PC-3 (cell line): ENCODE data around the gene LIN52.

Experiments
- EZH2 ChIP-seq: fragments of 300-600 bp; sonication (generic); IDR thresholded peaks from one replicate; pipeline ENCODE4 v1.6.1; 2017; ENCODE audit warnings: antibody characterized with exemption, mild to moderate bottlenecking, low read length; ENCODE audit not compliant: unreplicated experiment
- TF ChIP-seq, protein P1 (sequence below): fragments of 300-600 bp; sonication (generic); conservative IDR thresholded peaks from 2 replicates; pipeline ENCODE4 v1.5.1; 2017; ENCODE audit warnings: antibody characterized with exemption, low read depth, mild to moderate bottlenecking, low read length

GRCh38 chr14:74244115-74244514 lies 159.4 kb downstream of the LIN52 start:
- TF ChIP-seq, protein P1, sequence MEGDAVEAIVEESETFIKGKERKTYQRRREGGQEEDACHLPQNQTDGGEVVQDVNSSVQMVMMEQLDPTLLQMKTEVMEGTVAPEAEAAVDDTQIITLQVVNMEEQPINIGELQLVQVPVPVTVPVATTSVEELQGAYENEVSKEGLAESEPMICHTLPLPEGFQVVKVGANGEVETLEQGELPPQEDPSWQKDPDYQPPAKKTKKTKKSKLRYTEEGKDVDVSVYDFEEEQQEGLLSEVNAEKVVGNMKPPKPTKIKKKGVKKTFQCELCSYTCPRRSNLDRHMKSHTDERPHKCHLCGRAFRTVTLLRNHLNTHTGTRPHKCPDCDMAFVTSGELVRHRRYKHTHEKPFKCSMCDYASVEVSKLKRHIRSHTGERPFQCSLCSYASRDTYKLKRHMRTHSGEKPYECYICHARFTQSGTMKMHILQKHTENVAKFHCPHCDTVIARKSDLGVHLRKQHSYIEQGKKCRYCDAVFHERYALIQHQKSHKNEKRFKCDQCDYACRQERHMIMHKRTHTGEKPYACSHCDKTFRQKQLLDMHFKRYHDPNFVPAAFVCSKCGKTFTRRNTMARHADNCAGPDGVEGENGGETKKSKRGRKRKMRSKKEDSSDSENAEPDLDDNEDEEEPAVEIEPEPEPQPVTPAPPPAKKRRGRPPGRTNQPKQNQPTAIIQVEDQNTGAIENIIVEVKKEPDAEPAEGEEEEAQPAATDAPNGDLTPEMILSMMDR, result peak; percentile 41; the same call in 1 of the 2 replicates
- no peak for TF ChIP-seq EZH2
